ENCODE data around the gene PTGDR. TPM values are rescaled to one million over a fixed set of nuclear protein-coding genes. Genes with fewer than 3 reads are reported as not detected.

The PTGDR gene
- total RNA-seq, 4 donors from 2014 or later, result 2.7 to 7.4 (median 6.4) TPM

DNA sequence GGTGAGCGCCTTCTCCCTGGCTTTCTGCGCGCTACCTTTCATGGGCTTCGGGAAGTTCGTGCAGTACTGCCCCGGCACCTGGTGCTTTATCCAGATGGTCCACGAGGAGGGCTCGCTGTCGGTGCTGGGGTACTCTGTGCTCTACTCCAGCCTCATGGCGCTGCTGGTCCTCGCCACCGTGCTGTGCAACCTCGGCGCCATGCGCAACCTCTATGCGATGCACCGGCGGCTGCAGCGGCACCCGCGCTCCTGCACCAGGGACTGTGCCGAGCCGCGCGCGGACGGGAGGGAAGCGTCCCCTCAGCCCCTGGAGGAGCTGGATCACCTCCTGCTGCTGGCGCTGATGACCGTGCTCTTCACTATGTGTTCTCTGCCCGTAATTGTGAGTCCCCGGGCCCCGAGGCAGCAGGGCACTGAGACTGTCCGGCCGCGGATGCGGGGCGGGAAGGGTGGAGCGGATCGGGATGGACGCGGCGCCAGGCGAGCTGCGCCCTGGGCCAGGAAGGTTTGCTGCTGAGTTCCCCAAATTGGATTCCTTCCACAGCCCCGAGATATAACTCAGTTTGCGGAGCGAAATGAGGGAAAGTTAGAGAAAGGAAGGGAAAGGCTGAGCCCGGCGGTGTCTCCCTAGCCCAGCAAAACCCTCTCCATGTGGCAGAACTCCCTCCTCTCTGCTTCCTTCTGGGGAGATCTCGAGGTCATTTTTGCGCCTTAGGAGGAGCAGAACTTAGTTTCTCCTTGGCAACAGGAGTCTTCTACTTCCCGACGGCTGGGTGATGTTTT lies 972 bp downstream of the PTGDR start:
- peaks cover 0 to 40% (median 3%) of the 10 kb centered on the region in 4 donors for H3K4me1 ChIP-seq
- peak overlapping the region in 2 of 4 donors; percentile 15 to 57 for H3K27ac ChIP-seq
- peaks cover 0 to 22% of the 10 kb centered on the region in 2 donors for H3K27me3 ChIP-seq
- DNase-seq (ENCODE audit: low spot score in 2 of 2), result no peak
- peak overlapping the region; percentile 28 to 57 (median 40) for H3K4me3 ChIP-seq
- no peaks in the 10 kb centered on the region for H3K36me3 ChIP-seq
- 2 to 3% methylated on average over 26 to 51 of the region's 54 CpGs for WGBS, 2 donors
- TF ChIP-seq, protein P1, sequence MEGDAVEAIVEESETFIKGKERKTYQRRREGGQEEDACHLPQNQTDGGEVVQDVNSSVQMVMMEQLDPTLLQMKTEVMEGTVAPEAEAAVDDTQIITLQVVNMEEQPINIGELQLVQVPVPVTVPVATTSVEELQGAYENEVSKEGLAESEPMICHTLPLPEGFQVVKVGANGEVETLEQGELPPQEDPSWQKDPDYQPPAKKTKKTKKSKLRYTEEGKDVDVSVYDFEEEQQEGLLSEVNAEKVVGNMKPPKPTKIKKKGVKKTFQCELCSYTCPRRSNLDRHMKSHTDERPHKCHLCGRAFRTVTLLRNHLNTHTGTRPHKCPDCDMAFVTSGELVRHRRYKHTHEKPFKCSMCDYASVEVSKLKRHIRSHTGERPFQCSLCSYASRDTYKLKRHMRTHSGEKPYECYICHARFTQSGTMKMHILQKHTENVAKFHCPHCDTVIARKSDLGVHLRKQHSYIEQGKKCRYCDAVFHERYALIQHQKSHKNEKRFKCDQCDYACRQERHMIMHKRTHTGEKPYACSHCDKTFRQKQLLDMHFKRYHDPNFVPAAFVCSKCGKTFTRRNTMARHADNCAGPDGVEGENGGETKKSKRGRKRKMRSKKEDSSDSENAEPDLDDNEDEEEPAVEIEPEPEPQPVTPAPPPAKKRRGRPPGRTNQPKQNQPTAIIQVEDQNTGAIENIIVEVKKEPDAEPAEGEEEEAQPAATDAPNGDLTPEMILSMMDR (IDR thresholded peaks at IDR 0.05), result no peak
- TF ChIP-seq EP300 (IDR thresholded peaks at IDR 0.05) (no peak), POLR2A (IDR thresholded peaks at IDR 0.05) (no peak)
- H3K9me3 ChIP-seq, result no peaks in the 10 kb centered on the region

GRCh38 chr14:52269100-52269499 lies 1.6 kb downstream of the PTGDR start:
- peak overlapping the region; percentile 28 to 57 (median 40) for H3K4me3 ChIP-seq
- H3K27me3 ChIP-seq, result peaks cover 0 to 22% of the 10 kb centered on the region in 2 donors
- TF ChIP-seq, protein P1 (IDR thresholded peaks at IDR 0.05), result no peak
- TF ChIP-seq POLR2A (IDR thresholded peaks at IDR 0.05), result no peak
- TF ChIP-seq EP300 (IDR thresholded peaks at IDR 0.05), result no peak
- no peaks in the 10 kb centered on the region for H3K9me3 ChIP-seq
- DNase-seq (ENCODE audit: low spot score in 2 of 2), result no peak
- WGBS, 2 donors, result 51 to 67% methylated on average over 17 of the region's 17 CpGs
- no peaks in the 10 kb centered on the region for H3K36me3 ChIP-seq
- H3K4me1 ChIP-seq, result peaks cover 0 to 40% (median 3%) of the 10 kb centered on the region in 4 donors
- peak overlapping the region in 2 of 4 donors; percentile 15 to 57 for H3K27ac ChIP-seq

DNA sequence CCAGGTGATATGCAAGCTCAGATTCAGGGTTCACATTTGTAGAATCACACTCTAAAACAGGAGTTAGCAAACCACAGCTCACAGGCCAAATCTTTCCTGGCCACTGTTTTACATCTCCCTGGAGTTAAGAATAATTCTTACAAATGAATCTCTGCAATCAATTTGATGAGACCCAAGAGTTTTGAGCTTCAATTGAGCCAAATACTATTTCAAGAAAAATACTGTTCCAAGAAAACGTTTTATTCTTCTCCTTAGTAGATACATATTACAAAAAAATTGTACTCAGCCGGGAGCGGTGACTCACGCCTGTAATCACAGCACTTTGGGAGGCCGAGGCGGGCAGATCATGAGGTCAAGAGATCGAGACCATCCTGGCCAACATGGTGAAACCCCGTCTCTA lies 2.5 kb downstream of the PTGDR start:
- Histone ChIP-seq H3K36me3 (no peaks in the 10 kb centered on the region), H3K27me3 (peaks cover 0 to 22% of the 10 kb centered on the region in 2 donors), H3K4me3 (no peak overlapping the region), H3K4me1 (peaks cover 0 to 40% (median 3%) of the 10 kb centered on the region in 4 donors), H3K27ac (peak overlapping the region in 1 of 4 donors; percentile 19), H3K9me3 (no peaks in the 10 kb centered on the region)
- WGBS, 2 donors, result 47 to 50% methylated on average over 8 of the region's 8 CpGs
- no peak for DNase-seq (ENCODE audit: low spot score in 2 of 2)
- TF ChIP-seq EP300 (IDR thresholded peaks at IDR 0.05) (peak in 1 of 2 donors; percentile 63), POLR2A (IDR thresholded peaks at IDR 0.05) (no peak)

DNA sequence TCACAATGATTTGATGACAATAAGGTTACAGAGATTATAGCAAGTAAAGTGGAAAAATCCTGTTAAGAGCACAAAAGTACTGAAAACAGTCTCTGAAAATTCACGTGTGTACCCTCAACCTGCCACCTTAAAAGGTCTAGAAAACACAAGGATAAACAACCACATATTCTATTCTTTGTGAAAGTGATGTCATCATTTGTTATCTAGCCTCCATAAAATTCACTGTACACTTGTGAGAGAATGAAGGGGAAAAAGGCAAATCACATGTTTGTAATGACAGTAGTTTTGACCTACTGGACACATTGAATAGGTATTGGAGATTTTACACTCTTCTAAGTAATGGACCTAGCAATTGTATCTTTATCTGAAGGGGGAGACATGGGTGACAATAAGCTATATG lies 4.0 kb downstream of the PTGDR start:
- peaks cover 0 to 32% (median 0%) of the 10 kb centered on the region in 4 donors for H3K4me1 ChIP-seq
- no peak for TF ChIP-seq POLR2A (IDR thresholded peaks at IDR 0.05)
- no peak for TF ChIP-seq EP300 (IDR thresholded peaks at IDR 0.05)
- TF ChIP-seq, protein P1 (IDR thresholded peaks at IDR 0.05), result no peak
- 80 to 84% methylated on average over 1 of the region's 1 CpG for WGBS, 2 donors

DNA sequence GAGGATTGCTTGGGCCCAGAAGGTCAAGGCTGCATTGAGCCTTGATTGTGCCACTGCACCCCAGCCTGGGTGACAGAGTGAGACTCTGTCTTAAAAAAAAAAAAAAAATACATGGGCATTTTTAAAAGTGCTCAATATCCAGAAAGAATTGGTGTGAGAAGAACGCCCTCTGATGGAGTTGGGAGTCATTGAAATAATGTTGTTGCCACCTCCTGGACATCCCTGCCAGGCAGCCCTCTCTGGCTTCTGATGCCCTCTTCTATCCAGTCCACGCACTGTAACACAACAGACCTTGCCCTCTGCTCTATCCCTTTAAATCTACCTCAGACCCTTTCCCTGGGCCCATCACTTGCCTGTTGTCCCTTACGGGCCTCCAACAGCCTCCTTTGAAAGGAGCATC lies 4.9 kb downstream of the PTGDR start:
- Histone ChIP-seq H3K4me3 (no peak overlapping the region), H3K27me3 (peaks cover 0 to 15% of the 10 kb centered on the region in 2 donors), H3K36me3 (no peaks in the 10 kb centered on the region), H3K9me3 (no peaks in the 10 kb centered on the region), H3K4me1 (peaks cover 0 to 24% (median 0%) of the 10 kb centered on the region in 4 donors), H3K27ac (no peak overlapping the region)
- 58 to 66% methylated on average over 3 of the region's 3 CpGs for WGBS, 2 donors
- DNase-seq (ENCODE audit: low spot score in 2 of 2), result no peak
- TF ChIP-seq, protein P1 (IDR thresholded peaks at IDR 0.05), result peak in 1 of 5 experiments; percentile 12
- TF ChIP-seq POLR2A (IDR thresholded peaks at IDR 0.05) (no peak), EP300 (IDR thresholded peaks at IDR 0.05) (no peak)

More for the DNA sequence above, 4.0 kb downstream of the PTGDR start:
- Histone ChIP-seq H3K4me3 (no peak overlapping the region), H3K36me3 (no peaks in the 10 kb centered on the region), H3K9me3 (no peaks in the 10 kb centered on the region), H3K27me3 (peaks cover 0 to 22% of the 10 kb centered on the region in 2 donors), H3K27ac (no peak overlapping the region)
- DNase-seq (ENCODE audit: low spot score in 2 of 2), result no peak
